ENCODE results near the gene TCN1.
A peak's percentile ranks its signal among the peaks of the same experiment; 100 is the strongest.

Gene TCN1

GRCh38 chr11:59814021-59814420, 52.3 kb downstream of the TCN1 start:
- Histone ChIP-seq H3K4me1 (ENCODE audit: control insufficient read depth in 5 of 5, insufficient read depth in 5 of 5, low read length in 5 of 5) (peaks cover 2 to 19% (median 14%) of the 10 kb centered on the region in 5 donors), H3K27me3 (ENCODE audit: control insufficient read depth in 5 of 5, insufficient read depth in 4 of 5, low read length in 5 of 5) (peaks cover 0 to 3% (median 0%) of the 10 kb centered on the region in 5 donors), H3K27ac (ENCODE audit: low read depth, low read length) (no peak overlapping the region), H3K9ac (ENCODE audit: low read length in 5 of 5) (no peak overlapping the region), H3K36me3 (ENCODE audit: control insufficient read depth in 5 of 5, insufficient read depth in 5 of 5, low read length in 5 of 5) (no peaks in the 10 kb centered on the region), H3K4me3 (ENCODE audit: low read depth in 1 of 5, low read length in 5 of 5) (no peak overlapping the region), H3K9me3 (ENCODE audit: control insufficient read depth in 5 of 5, low read length in 5 of 5) (no peaks in the 10 kb centered on the region)

GRCh38 chr11:59813364-59813763, 52.9 kb downstream of the TCN1 start:
- peaks cover 2 to 19% (median 14%) of the 10 kb centered on the region in 5 donors for H3K4me1 ChIP-seq (ENCODE audit: control insufficient read depth in 5 of 5, insufficient read depth in 5 of 5, low read length in 5 of 5)
- H3K9me3 ChIP-seq (ENCODE audit: control insufficient read depth in 5 of 5, low read length in 5 of 5), result no peaks in the 10 kb centered on the region
- no peak overlapping the region for H3K4me3 ChIP-seq (ENCODE audit: low read depth in 1 of 5, low read length in 5 of 5)
- H3K9ac ChIP-seq (ENCODE audit: low read length in 5 of 5), result no peak overlapping the region
- H3K27ac ChIP-seq (ENCODE audit: low read depth, low read length), result no peak overlapping the region
- H3K27me3 ChIP-seq (ENCODE audit: control insufficient read depth in 5 of 5, insufficient read depth in 4 of 5, low read length in 5 of 5), result peaks cover 0 to 3% (median 0%) of the 10 kb centered on the region in 5 donors
- H3K36me3 ChIP-seq (ENCODE audit: control insufficient read depth in 5 of 5, insufficient read depth in 5 of 5, low read length in 5 of 5), result peaks cover 2 to 4% (median 3%) of the 10 kb centered on the region in 5 donors

- Histone ChIP-seq H3K9ac (ENCODE audit: low read length in 5 of 5) (no peak overlapping the region), H3K36me3 (ENCODE audit: control insufficient read depth in 5 of 5, insufficient read depth in 5 of 5, low read length in 5 of 5) (peaks cover 6 to 15% (median 11%) of the 10 kb centered on the region in 5 donors), H3K27me3 (ENCODE audit: control insufficient read depth in 5 of 5, insufficient read depth in 4 of 5, low read length in 5 of 5) (peaks cover 0 to 3% (median 0%) of the 10 kb centered on the region in 5 donors), H3K27ac (ENCODE audit: low read depth, low read length) (no peak overlapping the region), H3K9me3 (ENCODE audit: control insufficient read depth in 5 of 5, low read length in 5 of 5) (no peaks in the 10 kb centered on the region), H3K4me1 (ENCODE audit: control insufficient read depth in 5 of 5, insufficient read depth in 5 of 5, low read length in 5 of 5) (peaks cover 2 to 19% (median 14%) of the 10 kb centered on the region in 5 donors), H3K4me3 (ENCODE audit: low read depth in 1 of 5, low read length in 5 of 5) (no peak overlapping the region)
These were observed 54.1 kb downstream of the TCN1 start for GRCh38 chr11:59812220-59812619.

- H3K4me3 ChIP-seq (ENCODE audit: low read depth in 1 of 5, low read length in 5 of 5), result peak overlapping the region; percentile 87 to 99 (median 98)
- H3K4me1 ChIP-seq (ENCODE audit: control insufficient read depth in 5 of 5, insufficient read depth in 5 of 5, low read length in 5 of 5), result peaks cover 2 to 22% (median 14%) of the 10 kb centered on the region in 5 donors
- H3K27me3 ChIP-seq (ENCODE audit: control insufficient read depth in 5 of 5, insufficient read depth in 4 of 5, low read length in 5 of 5), result peaks cover 0 to 3% (median 0%) of the 10 kb centered on the region in 5 donors
- H3K27ac ChIP-seq (ENCODE audit: low read depth, low read length), result peak overlapping the region; percentile 62
- H3K9ac ChIP-seq (ENCODE audit: low read length in 5 of 5), result peak overlapping the region in 4 of 5 donors; percentile 24 to 100 (median 93)
- H3K9me3 ChIP-seq (ENCODE audit: control insufficient read depth in 5 of 5, low read length in 5 of 5), result no peaks in the 10 kb centered on the region
- peaks cover 9 to 28% (median 23%) of the 10 kb centered on the region in 5 donors for H3K36me3 ChIP-seq (ENCODE audit: control insufficient read depth in 5 of 5, insufficient read depth in 5 of 5, low read length in 5 of 5)
These were observed 55.4 kb downstream of the TCN1 start for GRCh38 chr11:59810911-59811259.

- Histone ChIP-seq H3K9ac (ENCODE audit: low read length in 5 of 5) (peak within 1 kb of the TSS; percentile 87 to 100 (median 93)), H3K36me3 (ENCODE audit: control insufficient read depth in 5 of 5, insufficient read depth in 5 of 5, low read length in 5 of 5) (peaks cover 13 to 34% (median 28%) of the 10 kb centered on the region in 5 donors), H3K9me3 (ENCODE audit: control insufficient read depth in 5 of 5, low read length in 5 of 5) (no peaks in the 10 kb centered on the region), H3K4me1 (ENCODE audit: control insufficient read depth in 5 of 5, insufficient read depth in 5 of 5, low read length in 5 of 5) (peaks cover 2 to 22% (median 14%) of the 10 kb centered on the region in 5 donors), H3K4me3 (ENCODE audit: low read depth in 1 of 5, low read length in 5 of 5) (peak within 1 kb of the TSS; percentile 87 to 99 (median 98)), H3K27ac (ENCODE audit: low read depth, low read length) (peak within 1 kb of the TSS; percentile 62), H3K27me3 (ENCODE audit: control insufficient read depth in 5 of 5, insufficient read depth in 4 of 5, low read length in 5 of 5) (peaks cover 0 to 3% (median 0%) of the 10 kb centered on the region in 5 donors)
These were observed 55.9 kb downstream of the TCN1 start, which contains the start of gene MRPL16 for GRCh38 chr11:59810189-59810910. TSS of gene MRPL16 (minus strand) at chr11:59810778. CDS start at chr11:59810658, 120 bp downstream.

GRCh38 chr11:59807047-59807610, 59.2 kb downstream of the TCN1 start:
- Histone ChIP-seq H3K9me3 (ENCODE audit: control insufficient read depth in 5 of 5, low read length in 5 of 5) (no peaks in the 10 kb centered on the region), H3K4me3 (ENCODE audit: low read depth in 1 of 5, low read length in 5 of 5) (no peak overlapping the region), H3K27me3 (ENCODE audit: control insufficient read depth in 5 of 5, insufficient read depth in 4 of 5, low read length in 5 of 5) (no peaks in the 10 kb centered on the region), H3K9ac (ENCODE audit: low read length in 5 of 5) (no peak overlapping the region), H3K27ac (ENCODE audit: low read depth, low read length) (no peak overlapping the region), H3K4me1 (ENCODE audit: control insufficient read depth in 5 of 5, insufficient read depth in 5 of 5, low read length in 5 of 5) (peaks cover 2 to 26% (median 18%) of the 10 kb centered on the region in 5 donors), H3K36me3 (ENCODE audit: control insufficient read depth in 5 of 5, insufficient read depth in 5 of 5, low read length in 5 of 5) (peaks cover 17 to 53% (median 40%) of the 10 kb centered on the region in 5 donors)

GRCh38 chr11:59804061-59804460, 62.2 kb downstream of the TCN1 start:
- no peaks in the 10 kb centered on the region for H3K27me3 ChIP-seq (ENCODE audit: control insufficient read depth in 5 of 5, insufficient read depth in 4 of 5, low read length in 5 of 5)
- no peak overlapping the region for H3K4me3 ChIP-seq (ENCODE audit: low read depth in 1 of 5, low read length in 5 of 5)
- H3K4me1 ChIP-seq (ENCODE audit: control insufficient read depth in 5 of 5, insufficient read depth in 5 of 5, low read length in 5 of 5), result peaks cover 2 to 7% (median 6%) of the 10 kb centered on the region in 5 donors
- H3K9ac ChIP-seq (ENCODE audit: low read length in 5 of 5), result no peak overlapping the region
- no peak overlapping the region for H3K27ac ChIP-seq (ENCODE audit: low read depth, low read length)
- H3K36me3 ChIP-seq (ENCODE audit: control insufficient read depth in 5 of 5, insufficient read depth in 5 of 5, low read length in 5 of 5), result peaks cover 17 to 56% (median 40%) of the 10 kb centered on the region in 5 donors
- no peaks in the 10 kb centered on the region for H3K9me3 ChIP-seq (ENCODE audit: control insufficient read depth in 5 of 5, low read length in 5 of 5)
